NCI-H82 (cell line): Measurements from ENCODE around the gene MACROD1.
A peak's percentile ranks its signal among the peaks of the same experiment; 100 is the strongest.

Experiments used
- DNase-seq: peaks from one replicate; lab custom pipeline; 2025; lab: John Stamatoyannopoulos, UW

The MACROD1 gene

GRCh38 chr11:64074239-64074638 lies 91.7 kb downstream of the MACROD1 start:
- no peak for DNase-seq

- DNase-seq, result no peak
Measured at GRCh38 chr11:64073542-64073941, 92.4 kb downstream of the MACROD1 start.

- no peak for DNase-seq
Measured at GRCh38 chr11:64072871-64073270, 93.0 kb downstream of the MACROD1 start.

- no peak for DNase-seq
Measured at GRCh38 chr11:64072403-64072802, 93.5 kb downstream of the MACROD1 start.

- DNase-seq, result peak; percentile 70
Measured at GRCh38 chr11:64071849-64072248, 94.1 kb downstream of the MACROD1 start.

GRCh38 chr11:64070314-64070681 lies 95.6 kb downstream of the MACROD1 start:
- DNase-seq, result no peak

GRCh38 chr11:64069401-64070313 lies 96.3 kb downstream of the MACROD1 start:
- peak; percentile 56 for DNase-seq

- no peak for DNase-seq
Measured at GRCh38 chr11:64068705-64069400, 97.1 kb downstream of the MACROD1 start.

GRCh38 chr11:64067230-64067993 lies 98.5 kb downstream of the MACROD1 start:
- DNase-seq, result no peak

- no peak for DNase-seq
Measured at GRCh38 chr11:64065712-64066111, 100.2 kb downstream of the MACROD1 start.

- no peak for DNase-seq
Measured at GRCh38 chr11:64065141-64065465, 100.8 kb downstream of the MACROD1 start.

GRCh38 chr11:64064374-64065140 lies 101.4 kb downstream of the MACROD1 start:
- no peak for DNase-seq

GRCh38 chr11:64063777-64064176 lies 102.1 kb downstream of the MACROD1 start:
- DNase-seq, result no peak

- no peak for DNase-seq
Measured at GRCh38 chr11:64062185-64063039, 103.5 kb downstream of the MACROD1 start.

- DNase-seq, result peak; percentile 89
Measured at GRCh38 chr11:64060861-64061444, 105.0 kb downstream of the MACROD1 start.

GRCh38 chr11:64060263-64060860 lies 105.6 kb downstream of the MACROD1 start:
- DNase-seq, result no peak

- DNase-seq, result no peak
Measured at GRCh38 chr11:64059339-64060140, 106.4 kb downstream of the MACROD1 start.

- no peak for DNase-seq
Measured at GRCh38 chr11:64058494-64058893, 107.4 kb downstream of the MACROD1 start.

- peak; percentile 68 for DNase-seq
Measured at GRCh38 chr11:64057890-64058289, 108.0 kb downstream of the MACROD1 start.
